Effector memory CD8-positive, alpha-beta T cell (primary cell): ENCODE results near the gene FILIP1.

ENCODE experiments used
- ATAC-seq: fragments of 150-1000 bp; cut with Tn5 transposase; replicated peaks from 2 replicates; pipeline ENCODE4 v1.10.0; 2021; ENCODE audit warnings: mild to moderate bottlenecking, moderate library complexity
- DNase-seq, 3 experiments: peaks; one replicate each; pipeline ENCODE4 v3.0.0; 2021
- H3K27ac Mint-ChIP-seq, 2 donors: one replicate each; pipeline ENCODE4 v1.8.0; 2022; ENCODE audit warnings: mild to moderate bottlenecking in 2 of 2, mixed read lengths in 2 of 2, moderate library complexity in 2 of 2
- H3K27me3 Mint-ChIP-seq, 2 donors: one replicate each; pipeline ENCODE4 v1.8.0; 2022; ENCODE audit warnings: mixed read lengths in 2 of 2
- H3K36me3 Mint-ChIP-seq: one replicate; pipeline ENCODE4 v1.8.0; 2022; ENCODE audit warnings: mild to moderate bottlenecking, moderate library complexity, mixed read lengths; ENCODE audit not compliant: insufficient read depth
- H3K4me1 Mint-ChIP-seq, 2 donors: one replicate each; pipeline ENCODE4 v1.8.0; 2022; ENCODE audit warnings: low read depth in 2 of 2, mixed read lengths in 2 of 2
- H3K4me3 Mint-ChIP-seq, 2 donors: one replicate each; pipeline ENCODE4 v1.8.0; 2022; ENCODE audit warnings: mild to moderate bottlenecking in 2 of 2, mixed read lengths in 2 of 2, moderate library complexity in 2 of 2
- H3K9me3 Mint-ChIP-seq, 2 donors: one replicate each; pipeline ENCODE4 v1.8.0; 2022; ENCODE audit warnings: mixed read lengths in 2 of 2

Gene FILIP1

DNA sequence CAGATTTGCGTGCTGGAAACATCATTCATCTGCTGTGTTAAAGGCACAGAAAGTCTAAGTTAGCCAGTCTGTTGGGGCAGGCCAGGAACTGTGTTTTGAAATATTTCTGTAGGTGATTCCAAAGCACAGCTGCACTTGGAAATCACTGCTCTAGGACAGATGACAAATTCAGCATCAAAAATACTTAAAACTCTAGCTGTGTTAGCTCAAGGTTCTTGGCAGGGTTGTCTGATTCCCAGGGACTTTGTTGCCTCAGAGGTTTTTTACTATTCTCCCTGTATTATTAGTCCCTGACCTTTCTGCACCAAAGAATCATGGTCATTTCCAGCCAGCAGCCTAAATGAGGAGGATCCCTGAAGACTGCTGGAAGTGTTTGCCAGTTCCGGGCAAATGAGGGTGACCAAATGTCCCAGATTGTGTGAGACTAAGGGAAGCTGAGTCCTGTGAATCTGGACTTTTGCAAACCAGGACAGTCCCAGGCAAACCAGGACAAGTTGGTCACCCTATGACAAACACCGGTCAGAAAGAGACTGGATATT is 124.7 kb downstream of the FILIP1 start:
- Mint-ChIP-seq H3K9me3 (no peaks in the 10 kb centered on the region), H3K4me3 (no peak overlapping the region), H3K36me3 (no peaks in the 10 kb centered on the region), H3K4me1 (no peaks in the 10 kb centered on the region), H3K27me3 (no peaks in the 10 kb centered on the region), H3K27ac (no peak overlapping the region)
- no peak for ATAC-seq
- DNase-seq: no peak

DNA sequence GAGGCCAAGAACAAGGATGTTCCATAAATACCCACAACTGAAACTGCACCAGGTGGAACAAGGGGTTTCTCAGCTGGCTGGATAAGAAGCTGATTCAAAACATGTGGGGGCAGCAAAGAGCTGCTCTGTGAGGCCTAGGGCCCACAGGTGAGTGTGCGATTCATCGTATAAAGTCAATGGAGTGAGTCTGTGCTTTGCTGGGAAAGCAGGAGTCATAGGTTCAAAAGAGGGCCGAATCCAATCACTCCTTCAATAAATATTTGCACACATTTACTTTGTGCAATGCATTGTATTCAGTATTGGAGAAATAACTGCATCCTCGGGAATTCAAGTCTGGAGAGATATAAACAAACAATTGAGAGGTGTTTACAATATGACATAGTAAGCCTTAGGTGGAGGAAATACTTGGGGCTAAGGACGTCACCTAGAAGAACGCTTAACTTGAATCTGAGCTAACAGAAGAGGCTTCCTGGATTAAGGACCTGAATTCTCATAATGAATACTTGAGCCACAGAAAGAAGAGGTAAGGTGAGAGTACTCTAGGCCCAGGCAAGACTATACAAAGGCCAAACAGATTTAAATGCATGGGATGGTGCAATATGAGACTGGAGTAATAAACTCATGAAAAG is 125.3 kb downstream of the FILIP1 start:
- ATAC-seq (no peak), DNase-seq (no peak)
- H3K27ac Mint-ChIP-seq: no peak overlapping the region
- no peaks in the 10 kb centered on the region for H3K36me3 Mint-ChIP-seq
- H3K27me3 Mint-ChIP-seq: no peaks in the 10 kb centered on the region
- no peaks in the 10 kb centered on the region for H3K4me1 Mint-ChIP-seq
- H3K9me3 Mint-ChIP-seq: no peaks in the 10 kb centered on the region
- no peak overlapping the region for H3K4me3 Mint-ChIP-seq

DNA sequence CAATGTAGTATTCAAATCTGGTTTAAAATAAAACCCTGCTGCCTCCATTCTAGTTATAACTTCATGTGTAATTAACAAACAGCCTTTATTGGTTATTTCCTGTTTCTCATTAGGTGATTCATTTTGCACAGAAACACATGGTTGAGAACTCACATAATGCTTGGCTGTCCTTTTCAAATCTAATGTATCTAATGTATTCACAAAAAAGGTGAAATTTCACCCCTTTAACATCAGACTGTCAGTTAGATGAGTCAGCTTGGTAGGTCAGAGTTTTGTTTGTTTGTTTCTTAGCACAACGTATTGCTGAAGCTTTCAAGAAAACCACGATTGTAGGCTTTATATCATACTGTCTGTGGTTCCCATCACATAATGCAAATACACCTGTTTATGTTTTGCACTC is 130.3 kb downstream of the FILIP1 start:
- Mint-ChIP-seq H3K4me1 (no peaks in the 10 kb centered on the region), H3K27me3 (peaks cover 4 to 7% of the 10 kb centered on the region in 2 donors), H3K4me3 (no peak overlapping the region)

DNA sequence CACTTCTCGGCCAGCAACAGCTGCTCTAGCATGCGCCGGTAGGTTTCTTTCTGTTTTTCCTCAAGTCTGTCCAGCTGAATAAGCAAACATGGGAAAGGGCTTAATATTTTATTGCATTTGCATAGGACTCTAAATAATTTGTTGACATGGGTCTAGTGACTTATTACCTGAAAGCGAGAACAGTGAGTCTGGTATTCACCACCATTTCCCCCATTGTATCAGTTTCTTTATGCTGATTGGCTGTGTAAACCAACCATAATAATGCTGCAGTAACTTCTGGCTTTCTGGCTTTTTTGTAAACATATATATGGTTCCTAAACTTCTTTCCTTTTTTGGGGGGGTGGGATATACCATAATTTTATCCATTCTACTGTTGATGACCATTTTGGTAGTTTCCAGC is 140.0 kb downstream of the FILIP1 start:
- no peak for DNase-seq
- Mint-ChIP-seq H3K36me3 (no peaks in the 10 kb centered on the region), H3K27me3 (peaks cover 16 to 53% of the 10 kb centered on the region in 2 donors), H3K4me1 (peaks cover 0 to 2% of the 10 kb centered on the region in 2 donors), H3K9me3 (no peaks in the 10 kb centered on the region), H3K4me3 (no peak overlapping the region), H3K27ac (no peak overlapping the region)
- ATAC-seq: no peak

More for the DNA sequence above, 130.3 kb downstream of the FILIP1 start:
- ATAC-seq (no peak), DNase-seq (no peak)
- Mint-ChIP-seq H3K9me3 (no peaks in the 10 kb centered on the region), H3K27ac (no peak overlapping the region), H3K36me3 (no peaks in the 10 kb centered on the region)

DNA sequence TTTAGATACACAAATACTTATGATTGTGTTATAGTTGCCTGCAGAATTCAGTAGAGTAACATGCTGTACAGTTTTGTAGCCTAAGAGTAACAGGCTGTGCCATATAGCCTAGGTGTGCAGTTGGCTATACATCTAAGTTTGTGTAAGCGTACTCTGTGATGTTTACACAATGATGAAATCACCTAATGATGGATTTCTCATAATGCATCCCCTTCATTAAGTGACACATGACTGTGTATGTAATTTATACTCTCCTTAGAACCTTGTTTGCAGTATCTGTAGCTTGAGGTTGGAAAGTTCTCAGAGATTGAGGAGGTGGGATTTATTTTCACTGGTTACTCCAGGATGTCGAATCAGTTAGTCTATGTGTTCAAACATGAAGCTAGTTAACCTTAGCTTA is 142.0 kb downstream of the FILIP1 start:
- ATAC-seq: no peak
- Mint-ChIP-seq H3K27ac (no peak overlapping the region), H3K9me3 (no peaks in the 10 kb centered on the region), H3K4me1 (peaks cover 0 to 2% of the 10 kb centered on the region in 2 donors), H3K36me3 (no peaks in the 10 kb centered on the region), H3K4me3 (no peak overlapping the region), H3K27me3 (peaks cover 23 to 42% of the 10 kb centered on the region in 2 donors)
- no peak for DNase-seq

DNA sequence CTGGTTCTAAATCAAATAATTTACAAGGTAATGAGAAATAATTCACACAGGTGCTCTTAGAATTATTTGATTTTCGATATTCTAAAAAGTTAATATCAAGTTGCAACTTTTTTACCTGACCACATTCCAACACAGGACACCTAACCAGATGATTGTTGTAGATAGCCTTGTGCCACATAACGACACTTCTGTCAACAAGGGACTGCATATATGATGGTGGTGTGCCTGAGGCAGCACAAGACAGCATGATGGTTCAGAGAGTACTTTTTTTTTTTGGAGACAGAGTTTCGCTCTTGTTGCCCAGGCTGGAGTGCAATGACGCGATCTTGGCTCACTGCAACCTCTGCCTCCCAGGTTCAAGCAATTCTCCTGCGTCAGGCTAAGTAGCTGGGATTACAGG is 142.8 kb downstream of the FILIP1 start:
- peaks cover 0 to 2% of the 10 kb centered on the region in 2 donors for H3K4me1 Mint-ChIP-seq
- H3K9me3 Mint-ChIP-seq: no peaks in the 10 kb centered on the region
- H3K27me3 Mint-ChIP-seq: peaks cover 22 to 40% of the 10 kb centered on the region in 2 donors
- H3K36me3 Mint-ChIP-seq: no peaks in the 10 kb centered on the region
- DNase-seq (no peak), ATAC-seq (no peak)
- H3K4me3 Mint-ChIP-seq: no peak overlapping the region
- no peak overlapping the region for H3K27ac Mint-ChIP-seq

DNA sequence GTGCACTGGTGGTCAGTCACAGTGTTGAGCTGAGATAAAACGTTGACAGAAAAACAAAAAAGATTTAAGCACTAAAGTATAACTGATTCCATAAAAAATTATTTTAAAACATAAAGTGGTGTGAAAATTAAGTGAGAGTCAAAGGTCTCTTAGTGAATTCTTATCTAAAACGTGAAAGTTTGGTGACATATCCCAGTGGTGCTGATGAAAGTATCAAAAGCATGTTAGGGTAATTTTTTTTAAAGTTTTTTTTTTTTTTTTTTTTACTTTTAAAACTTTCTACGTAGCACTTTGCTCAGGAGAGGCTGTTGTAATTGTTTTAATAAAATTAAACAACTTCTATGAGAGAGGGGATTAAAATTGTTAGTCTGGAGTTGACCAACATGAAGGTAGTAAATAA is 143.4 kb downstream of the FILIP1 start:
- ATAC-seq (no peak), DNase-seq (no peak)
- Mint-ChIP-seq H3K27me3 (peaks cover 19 to 34% of the 10 kb centered on the region in 2 donors), H3K9me3 (no peaks in the 10 kb centered on the region), H3K36me3 (no peaks in the 10 kb centered on the region), H3K4me3 (no peak overlapping the region), H3K4me1 (peaks cover 0 to 2% of the 10 kb centered on the region in 2 donors), H3K27ac (no peak overlapping the region)

DNA sequence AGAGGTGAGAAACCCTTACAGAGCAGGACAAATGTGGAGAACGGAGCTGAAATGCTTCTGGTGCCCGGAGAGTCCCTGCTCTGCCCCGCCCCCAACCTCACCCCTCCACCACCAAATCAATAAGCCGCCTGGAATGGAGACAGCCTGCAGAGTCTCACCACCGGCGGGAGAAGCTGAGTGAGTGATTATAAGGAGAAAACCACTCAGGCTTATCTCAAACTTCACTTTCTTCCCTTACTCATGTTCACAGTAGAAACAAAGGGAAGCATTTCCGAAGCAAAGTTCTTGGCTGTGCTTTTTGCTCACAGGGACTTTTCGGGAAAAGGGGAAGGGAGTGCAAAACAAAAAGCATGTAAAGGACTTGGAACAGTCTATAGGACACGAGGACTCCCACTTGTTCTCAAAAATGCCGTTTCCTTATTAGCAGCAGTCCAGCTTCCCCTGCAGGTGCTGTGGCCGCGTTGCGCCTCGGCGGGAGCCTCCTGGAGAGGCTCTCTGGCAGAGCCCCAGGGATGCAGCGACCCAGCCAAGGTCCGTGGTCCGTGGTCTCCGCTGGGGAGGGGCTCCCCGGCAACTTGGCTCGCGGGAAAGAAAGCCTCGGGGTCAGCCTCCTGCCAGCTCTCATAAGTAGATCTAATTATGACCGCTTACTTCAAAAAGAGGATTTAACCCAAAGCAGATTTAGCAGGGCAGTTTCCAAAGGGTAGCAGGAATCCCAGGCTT is 144.2 kb downstream of the FILIP1 start:
- no peak overlapping the region for H3K4me3 Mint-ChIP-seq
- H3K36me3 Mint-ChIP-seq: no peaks in the 10 kb centered on the region
- H3K27ac Mint-ChIP-seq: no peak overlapping the region
- no peaks in the 10 kb centered on the region for H3K9me3 Mint-ChIP-seq
- ATAC-seq: no peak
- peaks cover 19 to 34% of the 10 kb centered on the region in 2 donors for H3K27me3 Mint-ChIP-seq
- peaks cover 0 to 2% of the 10 kb centered on the region in 2 donors for H3K4me1 Mint-ChIP-seq
- no peak for DNase-seq

DNA sequence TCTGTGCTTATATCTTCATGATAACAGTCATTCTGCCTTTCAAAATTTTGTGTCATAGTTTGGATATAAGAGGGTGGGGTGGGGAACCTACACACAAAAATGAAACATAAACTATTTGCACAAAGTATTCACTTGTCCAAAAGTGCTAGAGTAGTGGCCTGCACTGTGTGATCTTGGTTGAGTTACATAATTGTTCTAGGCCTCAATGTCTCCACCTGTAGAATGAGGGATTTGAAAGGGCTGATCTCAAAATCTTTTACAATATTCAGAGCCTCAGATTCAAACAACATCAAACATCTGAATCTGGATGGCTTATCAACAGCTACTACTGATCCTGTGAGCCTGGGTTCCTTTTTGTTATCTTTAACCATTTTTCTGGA is 144.7 kb downstream of the FILIP1 start:
- DNase-seq (no peak), ATAC-seq (no peak)
- Mint-ChIP-seq H3K27me3 (peaks cover 19 to 34% of the 10 kb centered on the region in 2 donors), H3K4me3 (no peak overlapping the region), H3K36me3 (no peaks in the 10 kb centered on the region), H3K9me3 (no peaks in the 10 kb centered on the region), H3K4me1 (peaks cover 0 to 2% of the 10 kb centered on the region in 2 donors), H3K27ac (no peak overlapping the region)

DNA sequence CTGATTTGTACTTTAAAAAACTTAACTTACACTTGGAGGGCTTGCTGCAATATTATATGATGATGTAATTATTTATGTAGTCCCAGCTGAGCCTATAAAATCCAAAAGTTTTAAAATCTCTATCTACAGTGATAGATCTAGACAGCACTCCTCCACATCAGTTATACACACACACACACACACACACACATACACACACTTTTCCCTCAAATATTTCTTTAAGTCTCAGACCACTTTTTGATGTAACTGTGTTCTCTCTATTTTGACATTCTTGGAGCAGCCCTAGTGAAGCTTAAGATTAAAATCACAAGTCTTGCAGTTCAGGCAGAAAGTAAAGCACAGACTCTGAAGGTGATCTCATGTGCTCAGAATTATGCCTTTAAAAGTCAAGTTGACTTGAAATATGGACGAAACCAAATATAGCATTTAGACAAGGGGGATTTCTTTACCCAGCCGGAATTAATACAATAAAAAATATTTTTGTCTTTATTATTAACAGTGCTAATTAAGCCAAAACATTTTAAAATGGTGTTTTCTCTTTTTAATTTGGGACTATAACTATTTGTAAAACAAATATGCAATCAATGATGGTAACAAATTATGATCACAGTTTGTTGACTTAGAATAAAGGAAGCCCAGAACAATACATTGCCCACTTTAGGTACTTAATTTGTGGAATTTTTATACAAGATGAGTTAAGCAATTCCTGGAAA is 145.5 kb downstream of the FILIP1 start:
- Mint-ChIP-seq H3K4me1 (peaks cover 0 to 2% of the 10 kb centered on the region in 2 donors), H3K27me3 (peaks cover 11 to 27% of the 10 kb centered on the region in 2 donors), H3K4me3 (no peak overlapping the region), H3K27ac (no peak overlapping the region), H3K36me3 (no peaks in the 10 kb centered on the region), H3K9me3 (no peaks in the 10 kb centered on the region)
- ATAC-seq: no peak
- no peak for DNase-seq

DNA sequence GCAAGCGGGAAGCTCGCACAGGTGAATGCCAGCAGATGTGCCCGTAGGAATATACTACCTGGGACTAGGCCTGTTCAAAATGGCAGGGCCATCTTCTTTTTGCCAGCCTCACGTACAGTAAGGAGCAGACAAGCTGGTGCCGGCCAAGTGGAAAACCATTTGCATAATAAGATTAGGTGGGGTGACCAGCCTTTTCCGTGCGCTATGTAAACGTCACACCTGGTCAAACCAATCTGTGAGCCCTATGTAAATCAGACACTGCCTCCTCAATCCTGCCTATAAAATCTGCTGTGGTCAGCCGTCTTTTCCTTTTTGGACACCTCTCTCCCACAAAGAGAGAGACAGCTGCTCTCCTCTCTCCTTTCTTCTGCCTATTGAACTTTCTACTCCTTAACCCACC is 148.2 kb downstream of the FILIP1 start:
- H3K36me3 Mint-ChIP-seq: no peaks in the 10 kb centered on the region
- no peak overlapping the region for H3K4me3 Mint-ChIP-seq
- no peaks in the 10 kb centered on the region for H3K9me3 Mint-ChIP-seq
- peaks cover 11 to 33% of the 10 kb centered on the region in 2 donors for H3K27me3 Mint-ChIP-seq
- ATAC-seq: no peak
- no peak overlapping the region for H3K27ac Mint-ChIP-seq
- peaks cover 0 to 2% of the 10 kb centered on the region in 2 donors for H3K4me1 Mint-ChIP-seq
- DNase-seq: no peak

DNA sequence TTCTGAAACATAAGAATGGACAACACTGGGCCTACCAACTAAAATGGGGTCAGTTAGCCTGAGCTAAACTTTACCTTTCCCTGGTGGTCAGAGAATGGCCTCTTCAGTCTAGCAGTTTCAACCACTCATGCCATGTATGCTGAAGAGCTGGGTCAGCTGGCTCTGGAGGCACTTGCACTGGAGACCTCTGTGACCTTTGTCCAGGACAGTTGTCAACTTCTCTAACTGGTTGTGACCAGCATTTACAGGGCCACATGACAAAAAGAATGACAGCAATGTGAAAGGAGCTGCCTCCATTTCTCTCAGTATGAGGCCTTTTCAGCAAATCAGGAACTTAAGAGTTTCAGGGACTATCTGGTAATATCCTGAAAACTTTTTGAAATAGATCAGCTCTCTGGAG is 149.1 kb downstream of the FILIP1 start:
- no peak for DNase-seq
- no peak for ATAC-seq
- no peaks in the 10 kb centered on the region for H3K4me1 Mint-ChIP-seq
- H3K4me3 Mint-ChIP-seq: no peak overlapping the region
- no peaks in the 10 kb centered on the region for H3K9me3 Mint-ChIP-seq
- peaks cover 11 to 25% of the 10 kb centered on the region in 2 donors for H3K27me3 Mint-ChIP-seq
- no peak overlapping the region for H3K27ac Mint-ChIP-seq
- no peaks in the 10 kb centered on the region for H3K36me3 Mint-ChIP-seq

DNA sequence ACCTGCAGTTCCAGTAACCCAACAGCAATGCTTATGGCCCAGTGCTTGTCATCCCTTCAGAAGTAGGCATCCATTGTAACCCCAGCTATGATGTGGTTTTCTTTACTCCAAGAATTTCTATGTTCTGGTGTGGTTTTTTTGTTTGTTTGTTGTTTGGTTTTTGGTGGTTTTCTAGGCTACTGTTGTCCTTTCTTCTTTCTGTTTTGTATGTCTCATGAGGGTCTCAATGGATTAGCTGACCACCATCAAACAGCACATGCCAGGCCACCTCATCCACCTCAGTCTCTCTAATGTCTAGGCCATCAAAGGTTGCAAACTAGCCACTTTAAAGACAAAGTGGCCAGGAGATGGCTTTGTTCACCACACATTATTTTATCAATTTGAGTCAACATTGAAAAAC is 149.6 kb downstream of the FILIP1 start:
- H3K9me3 Mint-ChIP-seq: no peaks in the 10 kb centered on the region
- no peaks in the 10 kb centered on the region for H3K4me1 Mint-ChIP-seq
- H3K4me3 Mint-ChIP-seq: no peak overlapping the region
- H3K27ac Mint-ChIP-seq: no peak overlapping the region
- DNase-seq (no peak), ATAC-seq (no peak)
- H3K27me3 Mint-ChIP-seq: peaks cover 11 to 21% of the 10 kb centered on the region in 2 donors
- H3K36me3 Mint-ChIP-seq: no peaks in the 10 kb centered on the region
